GM12801 (cell line): ENCODE measurements around the gene PRKCE.

ENCODE experiments used
- CTCF ChIP-seq: IDR thresholded peaks from one replicate; pipeline ENCODE4 v1.5.1; 2011; ENCODE audit warnings: control low read depth; ENCODE audit not compliant: insufficient read length; ENCODE audit errors: extremely low read depth

Gene PRKCE

GRCh38 chr2:45672138-45672537, 20.7 kb downstream of the PRKCE start:
- no peak for TF ChIP-seq CTCF

GRCh38 chr2:45674035-45674816, 22.8 kb downstream of the PRKCE start:
- TF ChIP-seq CTCF, result no peak

- TF ChIP-seq CTCF, result no peak
These were observed 23.9 kb downstream of the PRKCE start for GRCh38 chr2:45675263-45675812.

GRCh38 chr2:45676088-45676487, 24.6 kb downstream of the PRKCE start:
- no peak for TF ChIP-seq CTCF

- TF ChIP-seq CTCF, result no peak
These were observed 27.4 kb downstream of the PRKCE start for GRCh38 chr2:45678791-45679348.

GRCh38 chr2:45680351-45680967, 29.0 kb downstream of the PRKCE start:
- no peak for TF ChIP-seq CTCF

- no peak for TF ChIP-seq CTCF
These were observed 30.2 kb downstream of the PRKCE start for GRCh38 chr2:45681675-45682074.
